ENCODE results near the gene RIMS3. TPM values are rescaled to one million over a fixed set of nuclear protein-coding genes. Genes with fewer than 3 reads are reported as not detected.
A peak's percentile ranks its signal among the peaks of the same experiment; 100 is the strongest.

Gene RIMS3
- polyA plus RNA-seq (1.1 to 2.6 TPM (median 1.7 TPM) in 3 replicates), polyA minus RNA-seq (2.7 to 4.5 TPM (median 4.3 TPM) in 3 replicates)
- polyA plus RNA-seq (2011; ENCODE audit: low read depth): 0.66 TPM
- polyA plus RNA-seq (2011; cell fraction: cytosol; rRNA removed): 1.6 and 2.3 TPM in 2 replicates
- 5.2 and 6.7 TPM in 2 replicates for polyA plus RNA-seq (2011; cell fraction: nucleus; rRNA removed)
- 1.4 TPM in 2 replicates for polyA plus RNA-seq (2012; ENCODE audit: low replicate concordance)
- polyA minus RNA-seq (2011; cell fraction: cytosol; rRNA and poly(A)+ RNA removed): 2.5 TPM
- polyA minus RNA-seq (2011; cell fraction: nucleus; rRNA and poly(A)+ RNA removed): 2.5 and 4.0 TPM in 2 replicates

- Histone ChIP-seq H3K27me3 (ENCODE audit: control insufficient read depth, extremely low read depth, insufficient read depth, low read length) (peaks cover 12% of the 10 kb centered on the region), H3K9me1 (ENCODE audit: control insufficient read depth, extremely low read depth, insufficient read depth, low read length) (no peaks in the 10 kb centered on the region), H3K9ac (ENCODE audit: control insufficient read depth, extremely low read depth, insufficient read depth, low read length) (peak within 1 kb of the TSS; percentile 15), H3K36me3 (ENCODE audit: control insufficient read depth in 2 of 2, extremely low read depth in 1 of 2, insufficient read depth in 2 of 2, low read length in 2 of 2) (no peaks in the 10 kb centered on the region), H3K4me1 (ENCODE audit: control insufficient read depth, extremely low read depth, insufficient read depth, low read length) (peaks cover 16% of the 10 kb centered on the region), H3K79me2 (ENCODE audit: control insufficient read depth, insufficient read depth, low read length) (no peaks in the 10 kb centered on the region), H3K27ac (ENCODE audit: control insufficient read depth, insufficient read depth, low read length) (no peak within 1 kb of the TSS), H3K4me3 (ENCODE audit: control insufficient read depth in 2 of 3, extremely low read depth in 1 of 3, insufficient read depth in 2 of 3, low read depth in 1 of 3, low read length in 3 of 3) (peak within 1 kb of the TSS; percentile 42 to 59 (median 53)), H3K9me3 (ENCODE audit: control insufficient read depth, low read depth, low read length) (no peaks in the 10 kb centered on the region), H4K20me1 (ENCODE audit: control insufficient read depth, extremely low read depth, insufficient read depth, low read length) (no peaks in the 10 kb centered on the region), H2AFZ (ENCODE audit: control insufficient read depth, low read length) (peak within 1 kb of the TSS; percentile 72), H3K4me2 (ENCODE audit: control insufficient read depth, extremely low read depth, insufficient read depth, low read depth, low read length) (peak within 1 kb of the TSS; percentile 76)
- dilution Hi-C loops (cut with MboI; ENCODE audit: extremely low pct_ligation_motif_present, low sequenced_read_pairs): no loop called here
- peak; percentile 13 for FAIRE-seq
- TF ChIP-seq CTCF (optimal IDR thresholded peaks at IDR 0.05 in 1 of 3, IDR thresholded peaks at IDR 0.05 in 1 of 3, conservative IDR thresholded peaks at IDR 0.05 in 1 of 3; ENCODE audit: extremely low read depth in 1 of 3, insufficient read depth in 2 of 3, low read length in 3 of 3): peak in 1 of 3 experiments; percentile 28
- TF ChIP-seq EZH2 (IDR thresholded peaks at IDR 0.05; ENCODE audit: low read length): no peak
- DNase-seq (ENCODE audit: low read depth, low spot score): no peak
These were observed at the start of gene RIMS3 for GRCh38 chr1:40665335-40666171. TSS of gene RIMS3 (minus strand) at chr1:40665682. CDS start at chr1:40641925, 23,757 bp downstream.

- Histone ChIP-seq H2AFZ (ENCODE audit: control insufficient read depth, low read length) (no peak overlapping the region), H3K9me1 (ENCODE audit: control insufficient read depth, extremely low read depth, insufficient read depth, low read length) (no peaks in the 10 kb centered on the region), H3K36me3 (ENCODE audit: control insufficient read depth in 2 of 2, extremely low read depth in 1 of 2, insufficient read depth in 2 of 2, low read length in 2 of 2) (peaks cover 0 to 5% of the 10 kb centered on the region in 2 experiments), H4K20me1 (ENCODE audit: control insufficient read depth, extremely low read depth, insufficient read depth, low read length) (no peaks in the 10 kb centered on the region), H3K79me2 (ENCODE audit: control insufficient read depth, insufficient read depth, low read length) (peaks cover 53% of the 10 kb centered on the region), H3K4me1 (ENCODE audit: control insufficient read depth, extremely low read depth, insufficient read depth, low read length) (peaks cover 49% of the 10 kb centered on the region), H3K27ac (ENCODE audit: control insufficient read depth, insufficient read depth, low read length) (peak overlapping the region; percentile 39), H3K27me3 (ENCODE audit: control insufficient read depth, extremely low read depth, insufficient read depth, low read length) (no peaks in the 10 kb centered on the region), H3K9me3 (ENCODE audit: control insufficient read depth, low read depth, low read length) (no peaks in the 10 kb centered on the region), H3K4me3 (ENCODE audit: control insufficient read depth in 2 of 3, extremely low read depth in 1 of 3, insufficient read depth in 2 of 3, low read depth in 1 of 3, low read length in 3 of 3) (no peak overlapping the region), H3K4me2 (ENCODE audit: control insufficient read depth, extremely low read depth, insufficient read depth, low read depth, low read length) (peak overlapping the region; percentile 23), H3K9ac (ENCODE audit: control insufficient read depth, extremely low read depth, insufficient read depth, low read length) (no peak overlapping the region)
- dilution Hi-C loops (cut with MboI; ENCODE audit: extremely low pct_ligation_motif_present, low sequenced_read_pairs): no loop called here
- DNase-seq (ENCODE audit: low read depth, low spot score) (no peak), FAIRE-seq (no peak)
- TF ChIP-seq EZH2 (IDR thresholded peaks at IDR 0.05; ENCODE audit: low read length) (no peak), CTCF (optimal IDR thresholded peaks at IDR 0.05 in 1 of 3, IDR thresholded peaks at IDR 0.05 in 1 of 3, conservative IDR thresholded peaks at IDR 0.05 in 1 of 3; ENCODE audit: extremely low read depth in 1 of 3, insufficient read depth in 2 of 3, low read length in 3 of 3) (no peak)
These were observed 47.5 kb upstream of the RIMS3 start for GRCh38 chr1:40712997-40713396.

All from keratinocyte (primary cell).